ENCODE data around the gene CDR2. TPM values are rescaled to one million over a fixed set of nuclear protein-coding genes. Genes with fewer than 3 reads are reported as not detected.
A peak's percentile ranks its signal among the peaks of the same experiment; 100 is the strongest.
"Not testable (repeated sequence)": the region's sequence is repeated elsewhere in the genome, so short reads cannot be mapped to it uniquely, and the experiment has no call there.

The CDR2 gene
- total and polyA plus RNA-seq, 7 donors, result 2.2 to 11.9 (median 4.5) TPM

GRCh38 chr16:22369221-22369811 is 5.1 kb downstream of the CDR2 start:
- H3K4me3 ChIP-seq, result no peak overlapping the region
- peaks cover 0 to 5% of the 10 kb centered on the region in 2 donors for H3K36me3 ChIP-seq (ENCODE audit: insufficient read depth in 1 of 2, low read depth in 1 of 2)
- peaks cover 14% of the 10 kb centered on the region for H3K4me1 ChIP-seq
- ATAC-seq (no peak), DNase-seq (no peak)
- H3K9me3 ChIP-seq, result no peaks in the 10 kb centered on the region
- 49 to 52% (median 50%) methylated on average over 3 of the region's 3 CpGs for WGBS, 3 donors
- H3K27ac ChIP-seq, result peak overlapping the region; percentile 64
- intact Hi-C loops (cut with DNase I), result no loop called here
- no peaks in the 10 kb centered on the region for H3K27me3 ChIP-seq (ENCODE audit: insufficient read depth in 3 of 3, low read length in 2 of 3)
- TF ChIP-seq CTCF (IDR thresholded peaks at IDR 0.05), result no peak

GRCh38 chr16:22368200-22368826 is 6.1 kb downstream of the CDR2 start:
- H3K27ac ChIP-seq; H3K9me3 ChIP-seq; H3K4me3 ChIP-seq; intact Hi-C loops (cut with DNase I); ATAC-seq; DNase-seq; H3K27me3 ChIP-seq (ENCODE audit: insufficient read depth in 3 of 3, low read length in 2 of 3): not testable (repeated sequence)
- whole genome bisulfite sequencing, 3 donors, result 96 to 97% (median 97%) methylated on average over 8 of the region's 8 CpGs
- Histone ChIP-seq H3K4me1 (peaks cover 14% of the 10 kb centered on the region), H3K36me3 (ENCODE audit: insufficient read depth in 1 of 2, low read depth in 1 of 2) (peaks cover 0 to 15% of the 10 kb centered on the region in 2 donors)

- ATAC-seq, result no peak
- no peak for TF ChIP-seq CTCF (IDR thresholded peaks at IDR 0.05)
- Histone ChIP-seq H3K9me3 (no peaks in the 10 kb centered on the region), H3K4me1 (peaks cover 14% of the 10 kb centered on the region), H3K27me3 (ENCODE audit: insufficient read depth in 3 of 3, low read length in 2 of 3) (no peaks in the 10 kb centered on the region), H3K27ac (no peak overlapping the region), H3K4me3 (no peak overlapping the region), H3K36me3 (ENCODE audit: insufficient read depth in 1 of 2, low read depth in 1 of 2) (peaks cover 0 to 24% of the 10 kb centered on the region in 2 donors)
- WGBS, 3 donors, result 68 to 76% (median 75%) methylated on average over 3 of the region's 3 CpGs
- intact Hi-C loops (cut with DNase I), result no loop called here
- no peak for DNase-seq
Observed at GRCh38 chr16:22366889-22367288, 7.5 kb downstream of the CDR2 start.

- TF ChIP-seq CTCF (IDR thresholded peaks at IDR 0.05), result no peak
- no peak overlapping the region for H3K27ac ChIP-seq
- H3K4me1 ChIP-seq, result peaks cover 14% of the 10 kb centered on the region
- 97 to 98% (median 98%) methylated on average over 2 of the region's 2 CpGs for WGBS, 3 donors
- DNase-seq, result no peak
- no peaks in the 10 kb centered on the region for H3K27me3 ChIP-seq (ENCODE audit: insufficient read depth in 3 of 3, low read length in 2 of 3)
- H3K9me3 ChIP-seq, result no peaks in the 10 kb centered on the region
- intact Hi-C loops (cut with DNase I), result no loop called here
- H3K4me3 ChIP-seq, result no peak overlapping the region
- no peak for ATAC-seq
- peaks cover 0 to 27% of the 10 kb centered on the region in 2 donors for H3K36me3 ChIP-seq (ENCODE audit: insufficient read depth in 1 of 2, low read depth in 1 of 2)
Observed at GRCh38 chr16:22366371-22366770, 8.0 kb downstream of the CDR2 start.

- H3K4me1 ChIP-seq, result peaks cover 1% of the 10 kb centered on the region
- no peak for DNase-seq
- 87 to 100% (median 95%) methylated on average over 2 of the region's 2 CpGs for WGBS, 3 donors
- peaks cover 0 to 35% of the 10 kb centered on the region in 2 donors for H3K36me3 ChIP-seq (ENCODE audit: insufficient read depth in 1 of 2, low read depth in 1 of 2)
- H3K4me3 ChIP-seq, result no peak overlapping the region
- no peak for ATAC-seq
- no peak overlapping the region for H3K27ac ChIP-seq
- no peak for TF ChIP-seq CTCF (IDR thresholded peaks at IDR 0.05)
- no peaks in the 10 kb centered on the region for H3K9me3 ChIP-seq
- no peaks in the 10 kb centered on the region for H3K27me3 ChIP-seq (ENCODE audit: insufficient read depth in 3 of 3, low read length in 2 of 3)
- intact Hi-C loops (cut with DNase I), result no loop called here
Observed at GRCh38 chr16:22364241-22364640, 10.2 kb downstream of the CDR2 start.
